Caco-2 (cell line): ENCODE data around the gene NHEJ1. TPM values are rescaled to one million over a fixed set of nuclear protein-coding genes. Genes with fewer than 3 reads are reported as not detected.
A peak's percentile ranks its signal among the peaks of the same experiment; 100 is the strongest.
"Not testable (repeated sequence)": the region's sequence is repeated elsewhere in the genome, so short reads cannot be mapped to it uniquely, and the experiment has no call there.

Experiments used
- BruUV-seq: library from RNA; stranded (reverse); fragments of 400-500 nt; replicated peaks from 2 replicates; lab custom pipeline; 2021; lab: Mats Ljungman, UMichigan
- CTCF ChIA-PET: fragments of 300-600 bp; sonication (Branson Sonifier 250); formaldehyde crosslinking; loops from one replicate; lab custom pipeline; 2022; ENCODE audit warnings: antibody characterized with exemption; lab: Charles Lee
- POLR2A ChIA-PET: fragments of 300-600 bp; sonication (Branson Sonifier 250); formaldehyde crosslinking; loops from one replicate; lab custom pipeline; 2022; ENCODE audit warnings: antibody characterized with exemption; lab: Charles Lee
- DNase-seq, 2 experiments: peaks; one replicate each; pipeline versions ENCODE4 v3.0.0 to v3.0.0-alpha.2; 2020 to 2022
- H3K27me3 ChIP-seq: replicated peaks from 2 replicates; pipeline ENCODE4 v1.6.0; 2011; ENCODE audit warnings: low read length; ENCODE audit not compliant: control insufficient read depth, insufficient read depth
- H3K36me3 ChIP-seq: 2 replicates; pipeline ENCODE4 v1.5.1; 2011; ENCODE audit warnings: low read length; ENCODE audit not compliant: control insufficient read depth, insufficient read depth
- H3K4me1 ChIP-seq: fragments of 250-450 bp; sonication (Bioruptor Pico); 2 replicates; pipeline ENCODE4 v1.5.1; 2020; ENCODE audit warnings: mild to moderate bottlenecking
- H3K4me3 ChIP-seq: 2 replicates; pipeline ENCODE4 v1.5.1; 2011; ENCODE audit warnings: low read depth, mild to moderate bottlenecking, control low read depth, low read length
- H3K9me3 ChIP-seq: fragments of 250-450 bp; sonication (Bioruptor Pico); 2 replicates; pipeline ENCODE4 v1.5.1; 2020; ENCODE audit warnings: mild to moderate bottlenecking, moderate library complexity
- H3K27ac Mint-ChIP-seq: one replicate; pipeline ENCODE4 v1.8.0; 2022; ENCODE audit warnings: mixed read lengths; ENCODE audit not compliant: unreplicated experiment
- H3K27me3 Mint-ChIP-seq: one replicate; pipeline ENCODE4 v1.8.0; 2022; ENCODE audit warnings: mixed read lengths; ENCODE audit not compliant: insufficient read depth, unreplicated experiment
- H3K36me3 Mint-ChIP-seq: one replicate; pipeline ENCODE4 v1.8.0; 2022; ENCODE audit warnings: mild to moderate bottlenecking, mixed read lengths; ENCODE audit not compliant: insufficient read depth, unreplicated experiment
- H3K4me1 Mint-ChIP-seq: one replicate; pipeline ENCODE4 v1.8.0; 2022; ENCODE audit warnings: low read depth, mixed read lengths; ENCODE audit not compliant: unreplicated experiment
- H3K4me3 Mint-ChIP-seq: one replicate; pipeline ENCODE4 v1.8.0; 2022; ENCODE audit warnings: mild to moderate bottlenecking, moderate library complexity, mixed read lengths; ENCODE audit not compliant: unreplicated experiment
- H3K9me3 Mint-ChIP-seq: one replicate; pipeline ENCODE4 v1.8.0; 2022; ENCODE audit warnings: mixed read lengths; ENCODE audit not compliant: unreplicated experiment
- intact Hi-C: fragments of 100-400 bp; cut with micrococcal nuclease; formaldehyde crosslinking; loops from one replicate; pipeline ENCODE4 v1.10.0; 2022; ENCODE audit not compliant: unreplicated experiment
- total RNA-seq: library from RNA; stranded (reverse); gene quantifications from 2 replicates; pipeline ENCODE4 v1.2.3, GENCODE V29; 2022
- TF ChIP-seq, protein P1 (sequence below), 2 experiments: fragments of 200-600 bp in 1 of 2; IDR thresholded peaks; 1 replicate in 1 of 2; 2 replicates in 1 of 2; pipeline versions ENCODE4 v1.5.1 to v1.8.0; 2011 to 2022; ENCODE audit warnings: antibody characterized with exemption in 1 of 2, control low read depth in 1 of 2, inconsistent platforms in 1 of 2, low read depth in 1 of 2, low read length in 1 of 2, mild to moderate bottlenecking in 1 of 2, moderate library complexity in 1 of 2; ENCODE audit not compliant: insufficient read depth in 1 of 2, severe bottlenecking in 1 of 2, unreplicated experiment in 1 of 2

Gene NHEJ1
- total RNA-seq, 1 experiment from 2014 or later, result 29.6 TPM

DNA sequence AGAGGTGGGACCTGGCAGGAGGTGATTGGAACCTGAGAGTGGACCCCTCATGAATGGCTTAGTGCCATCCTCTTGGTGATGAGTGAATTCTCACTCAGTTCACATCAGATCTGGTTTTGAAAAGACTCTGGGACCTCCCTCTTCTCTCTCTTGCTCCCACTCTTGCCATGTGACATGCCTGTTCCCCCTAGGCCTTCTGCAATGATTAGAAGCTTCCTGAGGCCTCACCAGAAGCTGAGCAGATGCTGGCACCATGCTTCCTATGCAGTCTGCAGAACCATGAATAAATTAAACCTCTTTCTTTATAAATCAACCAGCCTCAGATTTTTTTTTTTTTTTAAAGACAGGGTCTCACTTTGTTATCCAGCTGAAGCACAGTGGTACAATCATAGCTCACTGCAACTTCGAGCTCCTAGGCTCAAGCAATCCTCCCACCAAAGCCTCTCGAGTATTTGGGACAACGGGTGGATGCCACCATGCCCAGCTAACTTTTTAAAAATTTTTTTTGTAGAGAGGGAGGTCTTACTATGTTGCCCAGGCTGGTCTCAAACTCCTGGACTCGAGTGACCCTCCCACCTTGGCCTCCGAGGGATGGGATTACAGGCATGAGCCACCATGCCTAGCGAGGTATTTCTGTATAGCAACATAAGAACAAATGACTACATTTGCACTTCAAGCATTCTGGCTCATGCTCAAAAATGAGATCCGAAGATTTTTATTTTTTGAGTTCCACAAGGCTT is 44.0 kb upstream of the NHEJ1 start:
- peaks cover 28% of the 10 kb centered on the region for H3K36me3 Mint-ChIP-seq
- no peak overlapping the region for H3K27ac Mint-ChIP-seq
- Histone ChIP-seq H3K4me3 (no peak overlapping the region), H3K27me3 (no peaks in the 10 kb centered on the region), H3K36me3 (peaks cover 9% of the 10 kb centered on the region), H3K9me3 (no peaks in the 10 kb centered on the region), H3K4me1 (peaks cover 8% of the 10 kb centered on the region)
- no TSS peak for BruUV-seq
- peaks cover 5% of the 10 kb centered on the region for H3K4me1 Mint-ChIP-seq
- peak overlapping the region; percentile 35 for H3K4me3 Mint-ChIP-seq
- ChIA-PET POLR2A (no interaction called here), CTCF (interaction anchor here (1.1 kb wide), 1 partner anchor 91 kb away, joined by 3 read pairs; no protein-coding TSS in a partner anchor)
- no peaks in the 10 kb centered on the region for H3K27me3 Mint-ChIP-seq
- intact Hi-C loops, result no loop called here
- TF ChIP-seq, protein P1, sequence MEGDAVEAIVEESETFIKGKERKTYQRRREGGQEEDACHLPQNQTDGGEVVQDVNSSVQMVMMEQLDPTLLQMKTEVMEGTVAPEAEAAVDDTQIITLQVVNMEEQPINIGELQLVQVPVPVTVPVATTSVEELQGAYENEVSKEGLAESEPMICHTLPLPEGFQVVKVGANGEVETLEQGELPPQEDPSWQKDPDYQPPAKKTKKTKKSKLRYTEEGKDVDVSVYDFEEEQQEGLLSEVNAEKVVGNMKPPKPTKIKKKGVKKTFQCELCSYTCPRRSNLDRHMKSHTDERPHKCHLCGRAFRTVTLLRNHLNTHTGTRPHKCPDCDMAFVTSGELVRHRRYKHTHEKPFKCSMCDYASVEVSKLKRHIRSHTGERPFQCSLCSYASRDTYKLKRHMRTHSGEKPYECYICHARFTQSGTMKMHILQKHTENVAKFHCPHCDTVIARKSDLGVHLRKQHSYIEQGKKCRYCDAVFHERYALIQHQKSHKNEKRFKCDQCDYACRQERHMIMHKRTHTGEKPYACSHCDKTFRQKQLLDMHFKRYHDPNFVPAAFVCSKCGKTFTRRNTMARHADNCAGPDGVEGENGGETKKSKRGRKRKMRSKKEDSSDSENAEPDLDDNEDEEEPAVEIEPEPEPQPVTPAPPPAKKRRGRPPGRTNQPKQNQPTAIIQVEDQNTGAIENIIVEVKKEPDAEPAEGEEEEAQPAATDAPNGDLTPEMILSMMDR (IDR thresholded peaks at IDR 0.05; ENCODE audit: insufficient read depth in 1 of 2, low read depth in 1 of 2, low read length in 1 of 2, severe bottlenecking in 1 of 2, unreplicated experiment in 1 of 2), result no peak
- no peak for DNase-seq
- no peaks in the 10 kb centered on the region for H3K9me3 Mint-ChIP-seq

DNA sequence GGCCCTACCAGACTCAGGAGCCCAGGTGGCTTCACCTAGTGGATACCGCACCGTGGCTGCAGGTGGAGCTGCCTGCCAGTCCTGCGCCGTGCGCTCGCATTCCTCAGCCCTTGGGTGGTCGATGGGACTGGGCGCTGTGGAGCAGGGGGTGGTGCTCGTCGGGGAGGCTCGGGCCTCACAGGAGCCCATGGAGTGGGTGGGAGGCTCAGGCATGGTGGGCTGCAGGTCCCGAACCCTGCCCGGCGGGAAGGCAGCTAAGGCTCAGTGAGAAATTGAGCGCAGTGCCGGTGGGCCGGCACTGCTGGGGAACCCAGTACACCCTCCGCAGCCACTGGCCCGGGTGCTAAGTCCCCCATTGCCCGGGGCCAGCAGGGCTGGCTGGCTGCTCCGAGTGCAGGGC is 40.7 kb upstream of the NHEJ1 start:
- H3K4me3 ChIP-seq, intact Hi-C loops, H3K36me3 ChIP-seq, H3K27ac Mint-ChIP-seq, H3K27me3 Mint-ChIP-seq, POLR2A ChIA-PET, H3K4me1 ChIP-seq, BruUV-seq, H3K36me3 Mint-ChIP-seq, H3K4me3 Mint-ChIP-seq, H3K27me3 ChIP-seq, H3K4me1 Mint-ChIP-seq, H3K9me3 ChIP-seq, DNase-seq, H3K9me3 Mint-ChIP-seq: not testable (repeated sequence)
- CTCF ChIA-PET, result interaction anchor here (1.1 kb wide), 1 partner anchor 30 kb away, joined by 4 read pairs; no protein-coding TSS in a partner anchor

DNA sequence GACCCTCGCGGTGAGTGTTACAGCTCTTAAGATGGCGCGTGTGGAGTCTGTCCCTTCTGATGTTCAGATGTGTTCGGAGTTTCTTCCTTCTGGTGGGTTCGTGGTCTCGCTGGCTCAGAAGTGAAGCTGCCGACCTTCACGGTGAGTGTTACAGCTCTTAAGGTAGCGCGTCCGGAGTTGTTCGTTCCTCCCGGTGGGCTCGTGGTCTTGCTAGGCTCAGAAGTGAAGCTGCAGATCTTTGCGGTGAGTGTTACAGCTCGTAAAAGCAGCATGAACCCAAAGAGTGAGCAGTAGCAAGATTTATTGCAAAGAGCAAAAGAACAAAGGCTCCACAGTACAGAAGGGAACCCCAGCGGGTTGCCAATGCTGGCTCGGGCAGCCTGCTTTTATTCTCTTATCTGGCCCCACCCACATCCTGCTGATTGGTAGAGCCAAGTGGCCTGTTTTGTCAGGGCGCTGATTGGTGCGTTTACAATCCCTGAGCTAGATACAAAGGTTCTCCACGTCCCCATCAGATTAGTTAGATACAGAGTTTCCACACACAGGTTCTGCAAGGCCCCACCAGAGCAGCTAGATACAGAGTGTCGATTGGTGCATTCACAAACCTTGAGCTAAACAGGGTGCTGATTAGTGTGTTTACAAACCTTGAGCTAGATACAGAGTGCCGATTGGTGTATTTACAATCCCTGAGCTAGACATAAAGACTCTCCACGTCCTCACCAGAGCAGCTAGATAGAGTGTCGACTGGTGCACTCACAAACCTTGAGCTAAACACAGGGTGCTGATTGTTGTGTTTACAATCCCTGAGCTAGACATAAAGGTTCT is 40.1 kb upstream of the NHEJ1 start:
- H3K4me1 ChIP-seq, H3K27me3 ChIP-seq, H3K27me3 Mint-ChIP-seq, H3K4me1 Mint-ChIP-seq, H3K27ac Mint-ChIP-seq, POLR2A ChIA-PET, H3K4me3 ChIP-seq, H3K9me3 Mint-ChIP-seq, H3K9me3 ChIP-seq, intact Hi-C loops, H3K4me3 Mint-ChIP-seq, H3K36me3 ChIP-seq, DNase-seq, H3K36me3 Mint-ChIP-seq: not testable (repeated sequence)
- BruUV-seq, result TSS peak; percentile 57
- CTCF ChIA-PET, result interaction anchor here (1.1 kb wide), 1 partner anchor 30 kb away, joined by 4 read pairs; no protein-coding TSS in a partner anchor
